Spleen (tissue), 11 donors: Measurements from ENCODE around the gene ODF2. TPM values are rescaled to one million over a fixed set of nuclear protein-coding genes. Genes with fewer than 3 reads are reported as not detected.
"Not testable (repeated sequence)": the region's sequence is repeated elsewhere in the genome, so short reads cannot be mapped to it uniquely, and the experiment has no call there.

Experiments used
- DNase-seq: peaks from one replicate; pipeline ENCODE4 v3.0.0-alpha.2; 2020
- H3K27ac ChIP-seq, 8 donors: fragments of 200-600 bp; sonication (generic) in 7 of 8; 1 replicate in 4 of 8; 2 replicates in 4 of 8; pipeline versions ENCODE4 v1.5.0 to v1.8.0; 2016 to 2021; ENCODE audit warnings: inconsistent platforms in 4 of 8, mild to moderate bottlenecking in 4 of 8, moderate library complexity in 1 of 8
- H3K27me3 ChIP-seq, 7 donors: fragments of 200-600 bp; sonication (generic) in 6 of 7; replicated peaks in 1 of 7; 1 replicate in 4 of 7; 2 replicates in 3 of 7; pipeline versions ENCODE4 v1.5.0 to v1.8.0; 2016 to 2021; ENCODE audit warnings: inconsistent platforms in 3 of 7, mild to moderate bottlenecking in 1 of 7
- H3K36me3 ChIP-seq, 6 donors: fragments of 200-600 bp; sonication (generic) in 5 of 6; 1 replicate in 4 of 6; 2 replicates in 2 of 6; pipeline versions ENCODE4 v1.5.0 to v1.8.0; 2016 to 2021; ENCODE audit warnings: inconsistent platforms in 2 of 6
- H3K4me1 ChIP-seq, 6 donors: fragments of 200-600 bp; sonication (generic) in 5 of 6; 1 replicate in 3 of 6; 2 replicates in 3 of 6; pipeline versions ENCODE4 v1.5.0 to v1.8.0; 2016 to 2021; ENCODE audit warnings: inconsistent platforms in 3 of 6
- H3K4me3 ChIP-seq, 8 donors: fragments of 200-600 bp; sonication (generic) in 7 of 8; 1 replicate in 4 of 8; 2 replicates in 4 of 8; pipeline versions ENCODE4 v1.5.0 to v1.8.0; 2016 to 2021; ENCODE audit warnings: inconsistent platforms in 4 of 8, mild to moderate bottlenecking in 4 of 8, moderate library complexity in 2 of 8
- H3K9me3 ChIP-seq, 8 donors: fragments of 200-600 bp; sonication (generic) in 7 of 8; 1 replicate in 4 of 8; 2 replicates in 4 of 8; pipeline versions ENCODE4 v1.5.0 to v1.8.0; 2016 to 2021; ENCODE audit warnings: inconsistent platforms in 4 of 8
- CTCF ChIP-seq, 11 experiments: fragments of 200-600 bp in 7 of 11; fragments of 450-650 bp in 4 of 11; sonication (generic) in 4 of 11; IDR thresholded peaks in 8 of 11; conservative IDR thresholded peaks in 3 of 11; 1 replicate in 7 of 11; 2 replicates in 4 of 11; pipeline versions ENCODE4 v1.4.0 to v1.8.0; 2016 to 2021; ENCODE audit warnings: antibody characterized with exemption in 11 of 11, inconsistent platforms in 4 of 11, mild to moderate bottlenecking in 1 of 11
- POLR2A ChIP-seq, 3 donors: fragments of 450-650 bp; IDR thresholded peaks; one replicate each; pipeline ENCODE4 v1.5.1; 2017; ENCODE audit warnings: antibody characterized with exemption in 3 of 3, mild to moderate bottlenecking in 1 of 3
- POLR2AphosphoS5 ChIP-seq, 3 donors: sonication (generic); formaldehyde crosslinking; IDR thresholded peaks; one replicate each; pipeline ENCODE4 v1.5.1; 2017; ENCODE audit warnings: antibody characterized with exemption in 3 of 3
- WGBS, 5 donors: extraction: QIAGEN DNeasy Blood & Tissue Kit in 3 of 5; methylation state at CpG; one replicate each; pipeline versions ENCODE4 v1.1.5 to v1.1.7; 2013 to 2018; 5-methylcytosine and 5-hydroxymethylcytosine counted together
- intact Hi-C: fragments of 100-400 bp; cut with DNase I; formaldehyde crosslinking; loops from one replicate; pipeline ENCODE4 v1.15.0; 2023; ENCODE audit warnings: low total_unique reads
- polyA plus RNA-seq, 3 donors: library from polyadenylated mRNA; stranded (reverse); fragments of 200-250 nt; gene quantifications; one replicate each; pipeline ENCODE4 v1.2.1, GENCODE V29; 2013
- total RNA-seq, 7 donors: library from RNA; depleted of rRNA in 3 of 7; stranded (reverse); fragments of >200 nt in 3 of 7; fragmentation: NEBNext Ultra II Directional in 4 of 7; extraction: Animal tissue kit (Norgen Biotek cat#: 25700) in 4 of 7; gene quantifications; one replicate each; pipeline versions ENCODE4 v1.1.0 to v1.2.1, GENCODE V29; 2016 to 2021
- donor health status: healthy with polysubstance abuse.
- donor health status: DM: no; HTN: no; CAD: no; lungs with moderate emphysema.
- donor health status: DM: no; HTN: no; CAD: no.
- donor health status: Bipolar disorder and iron deficiency.
- donor health status: healthy.
- donor health status: DM: no; HTN: no; CAD: no.
- donor health status: DM: yes; HTN: yes; CAD: no.

Gene ODF2
- total and polyA plus RNA-seq, 10 donors, result 13.4 to 37.5 (median 26.6) TPM

DNA sequence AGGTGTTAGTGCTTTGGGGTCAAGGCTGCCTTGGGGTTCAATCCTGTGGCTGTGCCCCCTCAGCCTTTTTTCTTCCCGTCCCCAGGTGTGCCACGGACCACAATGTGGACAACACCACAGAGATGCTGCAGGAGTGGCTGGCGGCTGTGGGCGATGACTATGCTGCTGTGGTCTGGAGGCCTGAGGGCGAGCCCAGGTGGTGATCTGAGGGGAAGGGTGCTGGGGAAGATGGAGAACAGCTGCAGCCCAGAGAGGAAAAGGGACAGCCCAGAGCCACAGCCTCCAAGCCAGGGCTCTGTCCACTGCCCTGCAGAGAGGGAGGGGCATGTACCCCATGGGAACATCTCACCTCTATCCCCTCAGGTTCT, 33.0 kb upstream of the ODF2 start:
- intact Hi-C loops, result no loop called here
- H3K27me3 ChIP-seq, result peaks cover 0 to 43% (median 17%) of the 10 kb centered on the region in 7 donors
- no peak for DNase-seq

DNA sequence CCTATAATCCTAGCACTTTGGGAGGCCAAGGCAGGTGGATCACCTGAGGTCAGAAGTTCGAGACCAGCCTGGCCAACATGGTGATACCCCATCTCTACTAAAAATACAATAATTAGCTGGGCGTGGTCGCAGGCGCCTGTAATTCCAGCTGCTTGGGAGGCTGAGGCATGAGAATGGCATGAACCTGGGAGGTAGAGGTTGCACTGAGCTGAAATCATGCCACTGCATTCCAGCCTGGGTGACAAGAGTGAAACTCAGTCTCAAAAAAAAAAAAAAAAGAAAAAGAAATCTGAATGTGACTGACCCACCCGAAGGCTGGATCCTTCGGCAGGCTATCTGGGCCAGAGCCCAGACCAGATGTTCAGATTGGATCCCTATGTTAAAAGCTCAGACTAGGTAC, 32.5 kb upstream of the ODF2 start:
- peaks cover 0 to 37% (median 17%) of the 10 kb centered on the region in 7 donors for H3K27me3 ChIP-seq
- H3K4me1 ChIP-seq, result peaks cover 14 to 30% (median 24%) of the 10 kb centered on the region in 6 donors
- H3K27ac ChIP-seq, H3K9me3 ChIP-seq, intact Hi-C loops, H3K4me3 ChIP-seq, DNase-seq, H3K36me3 ChIP-seq: not testable (repeated sequence)
- 83 to 94% (median 86%) methylated on average over 6 of the region's 6 CpGs for WGBS, 5 donors

More for the DNA sequence above, 33.0 kb upstream of the ODF2 start:
- TF ChIP-seq CTCF (IDR thresholded peaks at IDR 0.05 in 8 of 11, conservative IDR thresholded peaks at IDR 0.05 in 3 of 11) (no peak), POLR2A (IDR thresholded peaks at IDR 0.05) (no peak), POLR2AphosphoS5 (IDR thresholded peaks at IDR 0.05) (no peak)
- Histone ChIP-seq H3K27ac (no peak overlapping the region), H3K36me3 (no peaks in the 10 kb centered on the region), H3K4me1 (peaks cover 14 to 30% (median 24%) of the 10 kb centered on the region in 6 donors), H3K4me3 (no peak overlapping the region), H3K9me3 (no peaks in the 10 kb centered on the region)
- 76 to 93% (median 85%) methylated on average over 5 of the region's 5 CpGs for WGBS, 5 donors

GRCh38 chr9:128424268-128424780, 31.5 kb upstream of the ODF2 start:
- 91 to 97% (median 92%) methylated on average over 14 to 15 of the region's 15 CpGs for WGBS, 5 donors
- Histone ChIP-seq H3K4me3 (no peak overlapping the region), H3K36me3 (no peaks in the 10 kb centered on the region), H3K4me1 (peaks cover 14 to 23% (median 18%) of the 10 kb centered on the region in 6 donors), H3K9me3 (no peaks in the 10 kb centered on the region), H3K27ac (no peak overlapping the region), H3K27me3 (peaks cover 0 to 27% (median 8%) of the 10 kb centered on the region in 7 donors)
- no peak for TF ChIP-seq POLR2AphosphoS5 (IDR thresholded peaks at IDR 0.05)
- no peak for TF ChIP-seq POLR2A (IDR thresholded peaks at IDR 0.05)
- TF ChIP-seq CTCF (IDR thresholded peaks at IDR 0.05 in 8 of 11, conservative IDR thresholded peaks at IDR 0.05 in 3 of 11), result no peak
- DNase-seq, result no peak
- intact Hi-C loops, result no loop called here

DNA sequence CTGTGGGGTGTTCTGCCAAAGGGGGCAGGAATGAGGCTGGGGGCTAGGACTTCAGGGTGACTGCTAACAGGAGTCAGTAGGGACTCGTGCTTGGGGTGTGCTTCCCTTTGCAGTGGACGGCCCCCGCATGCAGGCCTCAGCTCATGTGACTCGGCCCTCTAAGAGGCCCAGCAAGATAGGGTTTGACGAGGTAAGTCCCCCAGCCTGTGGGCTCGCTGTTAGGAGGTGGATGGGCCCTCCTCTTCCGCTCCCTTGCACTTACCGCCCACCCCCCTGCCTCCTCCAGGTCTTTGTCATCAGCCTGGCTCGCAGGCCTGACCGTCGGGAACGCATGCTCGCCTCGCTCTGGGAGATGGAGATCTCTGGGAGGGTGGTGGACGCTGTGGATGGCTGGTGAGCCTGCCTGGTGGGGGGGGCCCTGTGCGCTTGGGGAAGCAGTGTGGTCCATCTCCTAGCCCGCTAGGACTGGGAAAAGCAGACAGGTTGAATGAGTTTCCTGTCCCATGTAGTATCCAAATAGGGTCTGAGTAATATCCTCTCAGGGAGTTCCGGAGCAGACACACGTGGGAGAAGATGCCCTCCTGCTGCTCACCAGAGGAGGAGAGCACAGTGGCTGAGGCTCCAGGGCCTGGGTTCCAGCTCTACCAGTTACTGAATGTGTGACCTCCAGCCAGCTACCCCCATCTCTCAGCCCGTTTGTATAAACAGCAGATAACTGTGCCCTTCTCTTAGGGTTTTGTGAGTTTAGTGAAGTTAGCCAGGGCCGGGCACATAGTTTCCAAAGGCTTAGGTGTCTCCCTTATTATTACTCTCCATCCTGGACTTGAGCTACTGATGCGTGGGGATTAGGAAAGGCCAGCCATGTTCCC, 26.9 kb upstream of the ODF2 start:
- TF ChIP-seq POLR2AphosphoS5 (IDR thresholded peaks at IDR 0.05) (no peak), POLR2A (IDR thresholded peaks at IDR 0.05) (no peak), CTCF (IDR thresholded peaks at IDR 0.05 in 8 of 11, conservative IDR thresholded peaks at IDR 0.05 in 3 of 11) (no peak)
- H3K27ac ChIP-seq, result no peak overlapping the region
- intact Hi-C loops, result no loop called here
- DNase-seq, result no peak
- H3K36me3 ChIP-seq, result no peaks in the 10 kb centered on the region
- no peaks in the 10 kb centered on the region for H3K9me3 ChIP-seq
- 73 to 92% (median 88%) methylated on average over 11 to 22 of the region's 22 CpGs for WGBS, 5 donors
- H3K27me3 ChIP-seq, result no peaks in the 10 kb centered on the region
- no peak overlapping the region for H3K4me3 ChIP-seq
- no peaks in the 10 kb centered on the region for H3K4me1 ChIP-seq
